HG02970 (cell line): ENCODE results near the gene ARHGEF3.
"Not testable (repeated sequence)": the region's sequence is repeated elsewhere in the genome, so short reads cannot be mapped to it uniquely, and the experiment has no call there.

Experiments
- ATAC-seq: cut with Tn5 transposase; IDR thresholded peaks from one replicate; pipeline ENCODE4 v1.9.1; 2021; ENCODE audit warnings: mild to moderate bottlenecking, moderate library complexity, moderate number of reproducible peaks; ENCODE audit not compliant: unreplicated experiment, low FRiP score

Gene ARHGEF3

DNA sequence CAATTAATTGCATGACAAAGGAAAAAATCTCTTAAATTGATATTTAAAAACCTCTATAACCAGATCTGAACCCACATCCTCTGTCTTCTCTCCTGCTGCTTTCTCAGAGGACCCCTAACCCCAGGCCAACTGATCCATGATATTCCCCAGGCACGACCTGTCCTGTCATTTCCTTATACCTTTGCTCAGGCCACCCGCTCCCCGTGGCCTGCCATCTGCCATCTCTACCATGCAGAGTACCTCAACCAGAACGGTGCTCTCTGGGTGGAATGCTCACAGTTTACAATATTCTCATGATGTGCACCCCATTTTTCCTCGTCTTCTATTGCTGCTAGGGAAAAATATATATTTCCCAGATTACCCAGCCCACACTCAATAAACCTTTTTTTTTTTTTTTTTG lies 57.7 kb downstream of the ARHGEF3 start:
- no peak for ATAC-seq

DNA sequence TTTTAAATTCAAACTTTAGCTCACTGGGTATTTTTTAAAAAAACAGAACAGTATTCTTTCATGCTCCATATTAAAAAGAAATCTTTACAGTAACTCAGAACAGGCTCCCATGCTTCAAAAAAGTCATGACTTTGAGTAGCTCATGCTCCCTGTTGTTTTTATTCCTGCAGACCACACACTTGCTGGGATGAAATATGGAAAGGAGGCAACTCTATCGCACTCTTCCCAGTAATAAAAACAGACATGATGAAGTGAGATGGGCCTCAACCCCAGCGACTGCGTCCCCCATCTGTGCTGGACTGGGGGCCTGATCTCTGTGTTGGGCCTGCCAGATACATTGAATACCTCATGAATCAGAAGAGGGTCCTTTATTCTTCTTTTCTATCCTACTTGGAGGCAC lies 58.9 kb downstream of the ARHGEF3 start:
- ATAC-seq = no peak

DNA sequence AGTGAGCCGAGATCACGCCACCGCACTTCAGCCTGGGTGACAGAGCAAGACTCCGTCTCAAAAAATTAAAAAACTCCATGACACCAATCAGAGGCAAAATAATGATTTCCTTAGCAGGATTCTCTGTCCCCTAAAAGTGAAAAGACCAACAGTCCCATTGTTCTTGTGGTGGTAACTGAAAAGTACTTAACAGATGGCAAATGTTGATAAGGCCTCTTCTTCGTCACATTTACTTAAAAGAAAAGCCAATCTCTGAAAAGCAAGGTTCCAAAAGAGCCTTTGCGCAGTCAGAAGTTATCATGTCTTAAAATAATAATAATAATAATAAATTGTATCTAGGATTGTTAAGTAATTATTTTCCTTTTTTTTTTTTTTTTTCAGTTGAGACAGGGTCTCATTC lies 62.7 kb downstream of the ARHGEF3 start:
- no peak for ATAC-seq

DNA sequence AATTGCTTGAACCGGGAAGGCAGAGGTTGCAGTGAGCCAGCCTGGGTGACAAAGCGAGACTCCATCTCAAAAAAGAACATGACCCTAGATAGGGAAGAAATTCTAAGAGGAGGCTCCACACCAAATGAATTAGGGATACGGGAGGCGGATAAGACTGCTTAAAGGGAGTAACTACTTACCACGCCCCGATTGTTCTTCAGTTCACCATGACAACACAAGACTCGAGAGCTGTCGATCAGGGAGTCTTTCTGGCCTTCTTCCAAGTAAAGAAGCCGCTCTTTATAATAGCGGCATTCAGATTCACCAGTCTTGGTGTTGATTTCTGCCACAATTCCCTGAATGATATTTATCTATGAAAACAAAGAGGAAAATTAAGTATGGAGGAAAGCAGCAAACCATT lies 64.7 kb downstream of the ARHGEF3 start:
- ATAC-seq = no peak

DNA sequence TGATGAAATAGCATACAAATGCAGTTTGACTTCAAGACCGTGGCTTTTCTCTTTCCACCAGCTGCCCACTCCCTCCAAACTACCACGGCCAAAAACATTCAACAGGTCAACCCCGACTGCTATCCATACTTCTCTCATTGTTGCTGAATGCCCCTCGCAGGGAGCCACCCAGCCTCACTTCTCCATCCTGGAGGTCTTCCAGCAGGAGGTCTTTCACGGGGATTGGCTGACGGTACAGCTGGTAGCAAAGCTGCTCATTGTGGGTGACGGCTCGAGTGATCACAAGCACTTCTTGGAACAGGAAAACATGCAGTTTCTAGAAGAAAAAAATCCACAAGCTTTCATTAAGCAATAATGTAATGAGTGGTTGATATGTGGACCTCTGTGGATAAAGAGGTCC lies 69.6 kb downstream of the ARHGEF3 start:
- ATAC-seq = no peak

DNA sequence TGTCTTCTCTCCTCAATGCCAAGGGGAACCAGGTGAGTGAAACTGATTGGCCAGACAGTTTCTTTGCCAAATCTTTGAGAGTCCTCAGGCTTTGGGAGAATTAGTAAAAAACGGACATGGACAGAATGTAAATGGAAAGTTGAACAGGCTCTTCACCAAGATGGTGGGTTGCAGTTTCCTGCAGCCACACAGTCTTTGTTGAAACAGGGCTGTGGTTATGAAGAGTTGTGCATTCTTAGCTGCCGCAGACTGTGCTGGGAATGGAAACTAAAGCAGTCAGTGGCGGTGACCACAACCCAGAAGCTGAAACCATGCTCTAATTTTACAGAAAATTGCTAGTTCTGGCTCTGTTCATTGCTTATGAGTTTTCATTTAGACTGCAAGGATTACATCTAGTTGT lies 76.6 kb downstream of the ARHGEF3 start:
- ATAC-seq = peak; percentile 81

DNA sequence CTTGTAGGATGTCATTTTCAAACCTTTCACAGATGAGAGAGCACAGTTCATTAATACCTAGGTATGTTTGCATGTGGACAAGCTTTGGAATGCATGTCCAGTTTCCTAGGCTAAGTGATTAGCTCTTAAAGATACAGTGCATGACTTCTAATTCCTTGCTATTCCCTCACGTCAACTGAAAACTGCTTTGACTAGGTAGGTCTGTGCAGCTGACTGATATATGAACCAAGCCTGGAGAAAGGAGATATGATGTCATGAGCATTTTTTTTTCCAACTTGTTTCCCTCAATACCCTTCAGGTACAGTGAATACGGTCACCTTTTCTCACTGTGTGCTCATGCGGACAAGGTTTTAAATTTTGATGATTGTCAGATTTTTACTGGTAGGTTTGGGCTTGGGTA lies 77.1 kb downstream of the ARHGEF3 start:
- ATAC-seq = no peak

DNA sequence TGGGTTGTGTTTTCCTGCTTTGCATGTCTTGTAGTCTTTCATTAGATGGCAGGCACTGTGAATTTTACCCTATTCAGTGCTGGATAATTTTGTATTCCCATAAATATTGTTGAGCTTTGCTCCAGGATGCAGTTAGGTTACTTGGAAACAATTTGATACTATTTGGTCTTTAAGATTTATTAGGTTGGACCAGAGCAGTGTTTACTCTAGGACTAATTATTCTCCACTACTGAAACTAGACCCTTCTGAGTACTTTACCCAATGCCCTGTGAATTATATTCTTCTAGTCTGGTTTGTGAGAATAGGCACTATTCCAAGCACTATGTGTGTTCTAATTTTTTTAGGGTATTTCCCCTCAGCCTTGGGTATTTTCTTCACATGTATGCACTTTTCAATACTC lies 80.9 kb downstream of the ARHGEF3 start:
- ATAC-seq = no peak

DNA sequence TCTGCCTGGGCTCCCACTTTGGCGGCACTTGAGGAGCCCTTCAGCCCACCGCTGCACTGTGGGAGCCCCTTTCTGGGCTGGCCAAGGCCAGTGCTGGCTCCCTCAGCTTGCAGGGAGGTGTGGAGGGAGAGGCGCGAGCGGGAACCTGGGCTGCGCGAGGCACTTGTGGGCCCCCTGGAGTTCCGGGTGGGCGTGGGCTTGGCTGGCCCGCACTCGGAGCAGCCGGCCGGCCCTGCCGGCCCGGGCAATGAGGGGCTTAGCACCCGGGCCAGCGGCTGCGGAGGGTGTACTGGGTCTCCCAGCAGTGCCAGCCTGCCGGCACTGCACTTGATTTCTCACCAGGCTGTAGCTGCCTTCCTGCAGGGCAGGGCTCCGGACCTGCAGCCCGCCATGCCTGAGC lies 82.9 kb downstream of the ARHGEF3 start:
- ATAC-seq = not testable (repeated sequence)

DNA sequence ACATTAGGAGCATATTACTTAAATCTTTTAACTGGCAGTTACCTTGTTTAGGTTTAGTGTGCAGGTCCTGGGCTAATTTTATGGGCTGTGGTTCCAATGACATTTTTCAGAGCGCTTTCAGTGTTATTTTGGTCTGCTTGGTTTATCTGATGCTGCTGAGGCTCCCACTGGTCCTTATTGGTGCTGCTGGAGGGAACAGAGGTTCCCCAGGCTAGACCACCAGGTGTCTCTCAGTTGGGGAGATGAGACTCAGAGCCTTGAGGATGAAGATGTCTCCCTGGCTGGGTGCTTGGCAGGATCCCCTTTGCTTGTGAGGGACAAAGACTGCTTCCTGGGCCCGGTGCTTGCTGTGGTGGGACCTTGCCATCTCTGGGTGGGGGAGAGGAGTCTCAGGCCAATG lies 90.4 kb downstream of the ARHGEF3 start:
- no peak for ATAC-seq

DNA sequence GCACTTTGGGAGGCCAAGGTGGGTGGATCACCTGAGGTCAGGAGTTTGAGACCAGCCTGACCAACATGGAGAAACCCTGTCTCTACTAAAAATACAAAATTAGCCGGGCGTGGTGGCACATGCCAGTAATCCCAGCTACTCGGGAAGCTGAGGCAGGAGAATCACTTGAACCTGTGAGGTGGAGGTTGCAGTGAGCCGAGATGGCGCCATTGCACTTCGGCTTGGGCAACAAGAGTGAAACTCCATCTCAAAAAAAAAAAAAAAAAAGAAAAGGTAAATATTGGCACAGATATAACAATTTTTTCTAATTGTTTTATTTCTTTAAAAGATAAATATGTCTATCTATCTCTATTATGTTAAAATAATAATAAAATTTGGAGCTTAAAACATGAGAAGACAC lies 94.3 kb downstream of the ARHGEF3 start:
- not testable (repeated sequence) for ATAC-seq

DNA sequence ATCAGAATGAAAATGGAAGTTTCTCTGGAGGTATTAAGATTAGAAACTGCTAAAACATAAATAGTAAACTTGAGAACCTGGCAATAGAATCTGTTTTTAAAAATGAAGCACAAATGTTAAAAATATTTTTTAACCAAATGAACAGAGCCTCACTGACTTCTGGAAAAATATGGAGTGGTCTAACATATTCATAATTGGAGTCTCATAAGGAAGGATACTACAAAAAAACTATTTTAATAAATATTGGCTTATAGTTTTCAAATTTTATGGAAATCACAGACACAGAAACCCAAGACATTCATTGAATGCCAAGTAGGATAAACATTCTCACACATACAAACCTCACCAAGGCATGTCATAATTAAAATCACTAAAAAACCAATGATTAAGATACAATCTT lies 95.1 kb downstream of the ARHGEF3 start:
- ATAC-seq = no peak

DNA sequence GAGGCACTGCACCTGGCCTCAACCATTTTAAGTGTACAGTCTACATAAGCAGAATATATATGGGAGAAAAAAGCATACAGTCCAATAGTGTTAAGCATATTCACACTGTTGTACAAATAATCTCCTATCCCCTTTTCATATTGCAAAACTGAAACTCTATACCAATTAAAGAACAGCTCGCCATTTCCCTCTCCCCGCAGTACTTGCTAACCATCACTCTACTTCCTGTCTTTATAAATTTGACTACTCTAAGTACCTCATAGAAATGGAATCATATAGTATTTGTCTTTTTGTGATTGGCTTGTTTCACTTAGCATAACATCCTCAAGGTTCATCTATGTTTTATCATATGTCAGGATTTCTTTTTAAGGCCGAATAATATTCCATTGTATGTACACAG lies 97.0 kb downstream of the ARHGEF3 start:
- ATAC-seq = no peak

DNA sequence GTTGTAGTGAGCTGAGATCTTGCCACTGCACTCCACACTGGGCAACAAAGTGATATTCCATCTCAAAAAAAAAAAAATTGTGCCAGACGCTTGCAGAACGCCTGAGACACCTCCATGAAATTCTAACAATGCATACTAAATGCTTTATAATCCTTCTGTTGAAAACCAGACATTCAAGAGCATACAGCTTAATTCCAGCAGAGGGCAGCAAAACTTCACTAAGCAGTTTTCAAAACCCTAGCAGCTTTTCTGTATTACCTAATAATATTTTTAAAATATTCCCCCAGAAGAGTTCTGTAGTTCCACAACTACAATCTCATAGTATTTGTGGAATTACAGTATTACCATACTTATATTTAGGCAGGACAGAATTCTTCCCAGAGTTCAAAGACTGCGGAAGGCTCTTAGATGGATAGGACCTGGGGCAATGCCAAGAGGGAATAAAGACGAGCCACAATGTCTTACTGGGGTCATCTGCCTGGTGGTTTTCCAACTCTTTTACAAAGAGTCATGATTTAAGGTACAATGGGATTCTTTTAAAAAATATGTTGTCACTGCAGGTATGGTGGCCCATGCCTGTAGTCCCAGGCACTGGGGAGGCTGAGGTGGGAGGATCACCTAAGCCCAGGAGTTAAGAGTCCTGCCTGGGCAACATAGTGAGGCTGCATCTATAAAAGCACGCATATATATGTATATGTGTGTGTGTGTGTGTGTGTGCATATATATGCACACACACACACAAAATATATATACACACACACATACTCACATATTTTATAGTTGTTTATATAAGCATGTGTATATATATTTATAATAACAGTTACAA lies 99.0 kb downstream of the ARHGEF3 start:
- no peak for ATAC-seq

DNA sequence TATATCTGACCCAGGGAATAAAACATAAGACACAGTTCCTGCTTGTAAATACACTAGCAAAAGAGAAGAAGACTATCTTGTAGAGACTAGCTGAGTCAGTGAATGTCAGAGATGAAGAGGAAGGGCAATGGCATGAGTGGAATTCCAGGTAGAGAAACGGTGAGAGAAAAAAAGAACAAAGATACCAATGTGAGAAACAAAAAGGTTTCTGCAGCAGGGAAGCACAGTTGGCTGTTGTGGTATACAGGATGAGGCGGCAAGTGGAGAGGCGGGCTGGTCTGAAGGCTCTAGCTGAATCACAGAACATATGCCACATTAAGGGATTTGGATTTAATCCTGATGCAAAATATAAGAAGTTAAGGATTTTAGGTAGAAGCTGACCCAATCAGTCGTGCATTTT lies 101.6 kb downstream of the ARHGEF3 start:
- no peak for ATAC-seq

DNA sequence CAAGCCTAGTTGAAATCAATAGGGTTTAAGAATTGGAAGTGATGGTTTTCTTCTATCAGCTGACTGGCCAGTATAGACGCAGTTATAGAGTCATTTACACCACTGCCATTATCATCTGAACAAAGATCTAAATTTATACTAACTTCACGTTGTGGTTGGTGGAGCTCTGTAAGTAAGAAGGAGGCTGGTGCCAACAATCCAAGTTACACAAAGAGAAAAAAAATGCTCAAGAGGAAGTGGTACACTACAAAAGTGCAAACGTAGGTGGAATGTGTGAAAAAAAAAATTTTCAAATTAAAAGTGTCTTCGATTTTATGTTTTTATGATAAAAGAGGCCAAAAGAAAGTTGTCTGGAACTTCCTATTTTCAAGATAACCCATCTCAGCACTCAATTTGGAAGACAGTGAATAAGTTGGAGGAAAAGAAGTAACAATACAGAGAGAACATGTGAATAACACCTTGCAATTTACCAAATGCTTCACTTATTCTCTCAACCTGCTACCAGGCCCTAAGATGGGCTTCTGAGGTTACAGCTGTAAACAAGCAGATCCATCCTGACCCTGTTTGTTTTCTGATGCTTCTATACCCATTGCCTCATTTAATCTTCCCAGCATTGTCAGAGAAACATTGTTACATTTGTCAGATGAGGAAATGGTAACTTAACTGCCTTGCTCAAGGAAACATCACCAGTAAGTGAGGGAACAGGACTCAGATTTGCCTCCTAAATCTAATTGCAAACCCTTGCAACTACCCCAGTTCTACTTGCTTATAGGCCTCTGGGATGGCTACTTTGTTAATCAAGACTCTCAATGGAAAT lies 106.7 kb downstream of the ARHGEF3 start:
- no peak for ATAC-seq

DNA sequence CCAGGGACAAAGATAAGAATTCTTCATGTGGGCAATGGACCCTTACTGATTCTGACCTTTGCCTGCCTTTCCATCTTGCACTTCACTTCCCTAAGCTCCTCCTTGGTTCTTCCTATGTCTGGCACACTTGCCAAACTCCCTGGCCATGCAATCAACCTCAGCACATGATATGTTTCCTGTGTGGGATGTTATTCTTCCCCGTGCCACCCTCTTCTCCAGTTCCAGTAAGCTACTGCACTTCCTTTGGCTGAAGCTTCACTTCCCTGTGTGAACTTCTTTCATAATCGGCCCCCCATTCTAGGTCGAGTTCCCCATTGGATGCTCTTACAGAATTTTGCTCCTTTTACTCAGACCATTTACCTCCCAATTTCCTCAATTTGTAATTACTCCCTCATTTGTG lies 108.0 kb downstream of the ARHGEF3 start:
- no peak for ATAC-seq

DNA sequence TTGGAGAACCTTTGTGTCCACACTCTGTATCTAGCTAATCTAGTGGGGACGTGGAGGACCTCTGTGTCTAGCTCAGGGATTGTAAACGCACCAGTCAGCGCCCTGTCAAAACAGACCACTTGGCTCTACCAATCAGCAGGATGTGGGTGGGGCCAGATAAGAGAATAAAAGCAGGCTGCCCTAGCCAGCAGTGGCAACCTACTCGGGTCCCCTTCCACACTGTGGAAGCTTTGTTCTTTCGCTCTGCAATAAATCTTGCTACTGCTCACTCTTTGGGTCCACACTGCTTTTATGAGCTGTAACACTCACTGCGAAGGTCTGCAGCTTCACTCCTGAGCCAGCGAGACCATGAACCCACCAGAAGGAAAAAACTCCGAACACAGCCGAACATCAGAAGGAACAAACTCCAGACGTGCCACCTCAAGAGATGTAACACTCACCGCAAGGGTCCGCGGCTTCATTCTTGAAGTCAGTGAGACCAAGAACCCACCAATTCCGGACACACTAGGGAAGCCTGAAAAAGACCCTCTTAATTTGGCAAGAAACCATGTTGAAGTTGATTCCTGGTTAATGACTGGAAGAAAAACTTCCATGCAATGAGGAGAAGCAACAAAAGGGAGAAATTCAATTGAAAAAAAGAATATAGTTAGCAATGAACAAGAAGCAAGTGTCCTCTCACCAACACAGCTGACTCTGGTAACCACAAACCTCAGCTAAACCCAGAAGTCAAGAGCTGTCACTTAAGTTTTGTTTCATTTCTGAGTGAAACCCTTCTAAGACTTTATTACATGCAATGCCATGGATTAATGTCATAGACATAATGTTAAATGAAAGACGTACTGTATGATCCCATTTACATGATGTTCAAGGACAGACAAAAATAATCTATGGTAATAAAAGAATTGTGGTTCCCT lies 109.0 kb downstream of the ARHGEF3 start:
- not testable (repeated sequence) for ATAC-seq

DNA sequence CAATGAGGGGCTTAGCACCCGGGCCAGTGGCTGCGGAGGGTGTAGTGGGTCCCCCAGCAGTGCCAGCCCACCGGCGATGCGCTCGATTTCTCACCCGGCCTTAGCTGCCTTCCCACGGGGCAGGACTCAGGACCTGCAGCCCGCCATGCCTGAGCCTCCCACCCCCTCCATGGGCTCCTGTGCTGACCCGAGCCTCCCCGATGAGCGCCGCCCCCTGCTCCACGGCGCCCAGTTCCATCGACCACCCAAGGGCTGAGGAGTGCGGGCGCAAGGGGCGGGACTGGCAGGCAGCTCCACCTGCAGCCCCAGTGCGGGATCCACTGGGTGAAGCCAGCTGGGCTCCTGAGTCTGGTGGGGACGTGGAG lies 109.8 kb downstream of the ARHGEF3 start:
- ATAC-seq = not testable (repeated sequence)

DNA sequence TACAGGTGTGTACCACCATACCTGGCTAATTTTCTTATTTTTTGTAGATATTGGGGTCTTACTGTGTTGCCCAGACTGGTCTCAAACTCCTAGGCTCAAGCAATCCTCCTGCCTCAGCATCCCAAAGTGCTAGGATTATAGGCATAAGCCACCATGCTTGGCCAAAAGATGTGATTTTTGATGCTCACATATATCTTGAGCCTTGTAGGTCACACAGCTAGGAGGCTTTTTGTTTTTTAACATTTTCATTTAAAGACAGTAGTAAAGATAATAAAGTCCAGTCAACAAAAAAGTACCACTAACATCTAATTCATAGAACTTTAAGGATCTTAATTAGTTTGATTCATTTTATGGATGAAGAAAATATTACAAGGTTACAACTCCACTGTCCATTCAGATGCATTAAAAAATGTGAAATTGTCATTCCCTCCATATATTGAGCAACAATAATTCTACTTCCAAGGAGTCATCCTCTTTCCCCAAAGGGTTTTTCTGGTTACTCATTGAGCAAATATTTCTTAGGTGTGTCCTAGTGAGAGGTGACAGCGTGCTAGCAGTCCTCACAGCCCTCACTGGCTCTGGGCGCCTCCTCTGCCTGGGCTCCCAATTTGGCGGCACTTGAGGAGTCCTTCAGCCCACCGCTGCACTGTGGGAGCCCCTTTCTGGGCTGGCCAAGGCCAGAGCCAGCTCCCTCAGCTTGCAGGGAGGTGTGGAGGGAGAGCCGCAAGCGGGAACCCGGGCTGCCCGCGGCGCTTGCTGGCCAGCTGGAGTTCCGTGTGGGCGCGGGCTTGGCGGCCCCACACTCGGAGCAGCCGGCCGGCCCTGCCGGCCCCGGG lies 110.4 kb downstream of the ARHGEF3 start:
- ATAC-seq = no peak
